SH-SY5Y (cell line): Measurements from ENCODE around the gene AP1B1.

Source experiments
- GATA2 ChIP-seq: IDR thresholded peaks from 2 replicates; pipeline ENCODE4 v1.6.1; 2011; ENCODE audit warnings: mild to moderate bottlenecking, low read depth, low read length
- GATA3 ChIP-seq: IDR thresholded peaks from 2 replicates; pipeline ENCODE4 v1.6.1; 2011; ENCODE audit warnings: low read depth, mild to moderate bottlenecking, low read length, moderate library complexity

DNA sequence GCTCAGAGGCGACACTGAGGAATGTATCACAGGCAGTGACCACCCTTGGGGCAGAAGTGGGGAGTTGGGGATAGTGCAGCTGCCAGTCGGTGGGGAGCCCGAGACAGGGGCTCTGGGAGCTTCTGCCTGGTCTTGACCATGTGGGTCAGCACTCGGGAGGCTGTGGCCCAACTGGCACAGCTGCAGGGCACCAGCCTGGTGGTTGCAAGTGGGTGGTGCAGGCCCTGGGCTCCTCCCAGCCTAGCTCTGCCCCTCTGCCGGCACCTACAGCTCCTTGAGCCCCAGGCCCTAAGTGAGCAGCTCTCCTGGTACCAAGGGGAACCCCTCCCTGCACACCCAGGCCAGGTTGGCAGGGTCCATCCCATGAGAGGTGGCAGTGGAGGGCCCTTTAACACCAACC is 60.3 kb downstream of the AP1B1 start:
- TF ChIP-seq GATA2 (no peak), GATA3 (no peak)
